Measurements from ENCODE around the gene ZC2HC1C. TPM values are rescaled to one million over a fixed set of nuclear protein-coding genes. Genes with fewer than 3 reads are reported as not detected.

The ZC2HC1C gene
- polyA plus RNA-seq, 1 donor (not counting 4 experiments of a cell fraction or from before 2014, with no cell fraction given), result 0.68 TPM

DNA sequence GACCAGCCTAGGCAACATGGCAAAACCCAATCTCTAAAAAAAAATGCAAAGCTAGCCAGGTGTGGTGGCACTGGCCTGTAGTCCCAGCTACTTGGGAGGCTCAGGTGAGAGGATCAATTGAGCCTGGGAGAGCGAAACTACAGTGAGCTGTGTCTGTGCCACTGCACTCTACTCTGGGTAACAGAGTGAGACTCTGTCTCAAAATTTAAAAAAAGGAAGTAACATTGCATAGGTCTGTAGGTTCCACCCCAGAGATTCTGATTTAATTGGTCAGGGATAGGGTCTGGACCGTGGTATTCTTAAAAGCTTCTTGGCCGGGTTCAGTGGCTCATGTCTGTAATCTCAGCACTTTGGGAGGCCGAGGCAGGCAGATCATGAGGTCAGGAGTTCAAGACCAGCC, 26.2 kb downstream of the ZC2HC1C start:
- Histone ChIP-seq H3K27ac (ENCODE audit: control insufficient read depth, insufficient read depth, low read length) (no peak overlapping the region), H3K9me3 (ENCODE audit: control insufficient read depth, low read depth, low read length) (no peaks in the 10 kb centered on the region), H3K27me3 (ENCODE audit: control insufficient read depth, extremely low read depth, insufficient read depth, low read length) (no peaks in the 10 kb centered on the region), H4K20me1 (ENCODE audit: control insufficient read depth, extremely low read depth, insufficient read depth, low read length) (no peaks in the 10 kb centered on the region), H3K36me3 (ENCODE audit: control insufficient read depth in 2 of 2, extremely low read depth in 1 of 2, insufficient read depth in 2 of 2, low read length in 2 of 2) (peaks cover 6 to 14% of the 10 kb centered on the region in 2 experiments), H3K4me2 (ENCODE audit: control insufficient read depth, extremely low read depth, insufficient read depth, low read depth, low read length) (no peak overlapping the region), H3K9me1 (ENCODE audit: control insufficient read depth, extremely low read depth, insufficient read depth, low read length) (no peaks in the 10 kb centered on the region), H3K79me2 (ENCODE audit: control insufficient read depth, insufficient read depth, low read length) (no peaks in the 10 kb centered on the region), H2AFZ (ENCODE audit: control insufficient read depth, low read length) (no peak overlapping the region), H3K9ac (ENCODE audit: control insufficient read depth, extremely low read depth, insufficient read depth, low read length) (no peak overlapping the region), H3K4me3 (ENCODE audit: control insufficient read depth in 2 of 3, extremely low read depth in 1 of 3, insufficient read depth in 2 of 3, low read depth in 1 of 3, low read length in 3 of 3) (no peak overlapping the region), H3K4me1 (ENCODE audit: control insufficient read depth, extremely low read depth, insufficient read depth, low read length) (no peaks in the 10 kb centered on the region)
- dilution Hi-C loops (cut with MboI; ENCODE audit: extremely low pct_ligation_motif_present, low sequenced_read_pairs), result no loop called here
- TF ChIP-seq, protein P1, sequence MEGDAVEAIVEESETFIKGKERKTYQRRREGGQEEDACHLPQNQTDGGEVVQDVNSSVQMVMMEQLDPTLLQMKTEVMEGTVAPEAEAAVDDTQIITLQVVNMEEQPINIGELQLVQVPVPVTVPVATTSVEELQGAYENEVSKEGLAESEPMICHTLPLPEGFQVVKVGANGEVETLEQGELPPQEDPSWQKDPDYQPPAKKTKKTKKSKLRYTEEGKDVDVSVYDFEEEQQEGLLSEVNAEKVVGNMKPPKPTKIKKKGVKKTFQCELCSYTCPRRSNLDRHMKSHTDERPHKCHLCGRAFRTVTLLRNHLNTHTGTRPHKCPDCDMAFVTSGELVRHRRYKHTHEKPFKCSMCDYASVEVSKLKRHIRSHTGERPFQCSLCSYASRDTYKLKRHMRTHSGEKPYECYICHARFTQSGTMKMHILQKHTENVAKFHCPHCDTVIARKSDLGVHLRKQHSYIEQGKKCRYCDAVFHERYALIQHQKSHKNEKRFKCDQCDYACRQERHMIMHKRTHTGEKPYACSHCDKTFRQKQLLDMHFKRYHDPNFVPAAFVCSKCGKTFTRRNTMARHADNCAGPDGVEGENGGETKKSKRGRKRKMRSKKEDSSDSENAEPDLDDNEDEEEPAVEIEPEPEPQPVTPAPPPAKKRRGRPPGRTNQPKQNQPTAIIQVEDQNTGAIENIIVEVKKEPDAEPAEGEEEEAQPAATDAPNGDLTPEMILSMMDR (optimal IDR thresholded peaks at IDR 0.05 in 1 of 3, IDR thresholded peaks at IDR 0.05 in 1 of 3, conservative IDR thresholded peaks at IDR 0.05 in 1 of 3; ENCODE audit: extremely low read depth in 1 of 3, insufficient read depth in 2 of 3, low read length in 3 of 3), result no peak
- no peak for TF ChIP-seq EZH2 (IDR thresholded peaks at IDR 0.05; ENCODE audit: low read length)
- FAIRE-seq (no peak), DNase-seq (ENCODE audit: low read depth, low spot score) (no peak)

DNA sequence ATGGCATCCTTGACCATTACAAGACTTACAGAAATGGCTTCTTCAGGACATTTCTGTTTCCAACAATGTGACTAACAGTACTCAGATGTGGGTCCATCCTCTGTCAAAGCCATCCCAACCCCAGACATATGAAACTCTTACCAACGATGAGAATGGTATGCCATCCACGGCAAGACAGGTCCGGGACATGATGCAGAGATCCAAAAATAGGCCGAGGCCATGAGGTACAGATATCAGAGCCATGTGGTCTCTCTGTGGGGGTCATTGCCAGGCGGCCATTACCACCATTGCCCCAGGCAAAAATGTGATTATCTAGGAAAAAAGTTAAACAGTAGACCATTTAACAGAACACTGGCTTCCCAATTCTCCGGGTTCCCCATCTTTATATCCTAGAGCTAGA, 27.5 kb downstream of the ZC2HC1C start:
- H3K79me2 ChIP-seq (ENCODE audit: control insufficient read depth, insufficient read depth, low read length), result no peaks in the 10 kb centered on the region
- H4K20me1 ChIP-seq (ENCODE audit: control insufficient read depth, extremely low read depth, insufficient read depth, low read length), result no peaks in the 10 kb centered on the region
- H3K27ac ChIP-seq (ENCODE audit: control insufficient read depth, insufficient read depth, low read length), result no peak overlapping the region
- H3K4me3 ChIP-seq (ENCODE audit: control insufficient read depth in 2 of 3, extremely low read depth in 1 of 3, insufficient read depth in 2 of 3, low read depth in 1 of 3, low read length in 3 of 3), result no peak overlapping the region
- no peak overlapping the region for H3K4me2 ChIP-seq (ENCODE audit: control insufficient read depth, extremely low read depth, insufficient read depth, low read depth, low read length)
- no peak overlapping the region for H2AFZ ChIP-seq (ENCODE audit: control insufficient read depth, low read length)
- TF ChIP-seq, protein P1 (optimal IDR thresholded peaks at IDR 0.05 in 1 of 3, IDR thresholded peaks at IDR 0.05 in 1 of 3, conservative IDR thresholded peaks at IDR 0.05 in 1 of 3; ENCODE audit: extremely low read depth in 1 of 3, insufficient read depth in 2 of 3, low read length in 3 of 3), result no peak
- no peak for TF ChIP-seq EZH2 (IDR thresholded peaks at IDR 0.05; ENCODE audit: low read length)
- H3K27me3 ChIP-seq (ENCODE audit: control insufficient read depth, extremely low read depth, insufficient read depth, low read length), result no peaks in the 10 kb centered on the region
- no peak for FAIRE-seq
- dilution Hi-C loops (cut with MboI; ENCODE audit: extremely low pct_ligation_motif_present, low sequenced_read_pairs), result no loop called here
- H3K9me1 ChIP-seq (ENCODE audit: control insufficient read depth, extremely low read depth, insufficient read depth, low read length), result no peaks in the 10 kb centered on the region
- H3K4me1 ChIP-seq (ENCODE audit: control insufficient read depth, extremely low read depth, insufficient read depth, low read length), result no peaks in the 10 kb centered on the region
- no peaks in the 10 kb centered on the region for H3K9me3 ChIP-seq (ENCODE audit: control insufficient read depth, low read depth, low read length)
- DNase-seq (ENCODE audit: low read depth, low spot score), result no peak
- H3K9ac ChIP-seq (ENCODE audit: control insufficient read depth, extremely low read depth, insufficient read depth, low read length), result no peak overlapping the region
- peaks cover 11 to 14% of the 10 kb centered on the region in 2 experiments for H3K36me3 ChIP-seq (ENCODE audit: control insufficient read depth in 2 of 2, extremely low read depth in 1 of 2, insufficient read depth in 2 of 2, low read length in 2 of 2)
